AML-193 (cell line): Measurements from ENCODE around the gene OR2T11.
A peak's percentile ranks its signal among the peaks of the same experiment; 100 is the strongest.
"Not testable (repeated sequence)": the region's sequence is repeated elsewhere in the genome, so short reads cannot be mapped to it uniquely, and the experiment has no call there.

ENCODE experiments used
- DNase-seq, 2 experiments: peaks; one replicate each; lab custom pipeline; 2025; lab: John Stamatoyannopoulos, UW

Gene OR2T11, protein sequence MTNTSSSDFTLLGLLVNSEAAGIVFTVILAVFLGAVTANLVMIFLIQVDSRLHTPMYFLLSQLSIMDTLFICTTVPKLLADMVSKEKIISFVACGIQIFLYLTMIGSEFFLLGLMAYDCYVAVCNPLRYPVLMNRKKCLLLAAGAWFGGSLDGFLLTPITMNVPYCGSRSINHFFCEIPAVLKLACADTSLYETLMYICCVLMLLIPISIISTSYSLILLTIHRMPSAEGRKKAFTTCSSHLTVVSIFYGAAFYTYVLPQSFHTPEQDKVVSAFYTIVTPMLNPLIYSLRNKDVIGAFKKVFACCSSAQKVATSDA

DNA sequence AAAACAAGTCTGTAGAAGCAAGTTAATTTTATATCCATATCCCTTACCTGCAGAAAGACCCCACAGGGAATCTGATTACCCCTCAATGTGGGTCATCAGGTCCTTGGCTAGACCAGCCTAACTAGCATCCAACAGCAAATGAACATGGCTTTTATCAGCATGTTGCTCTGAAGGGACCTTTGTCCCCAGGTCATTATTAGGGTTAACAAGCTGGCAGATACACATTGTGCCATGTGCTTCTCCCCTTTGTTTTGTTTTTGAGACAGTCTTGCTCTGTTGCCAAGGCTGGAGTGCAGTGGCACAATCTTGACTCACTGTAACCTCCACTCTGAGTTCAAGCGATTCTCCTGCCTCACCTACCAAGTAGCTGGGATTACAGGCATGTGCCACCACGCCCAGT is at the start of gene OR2T11:
Gene OR2T11, minus strand, starts transcription at position 101 of the 400 bp plus-strand sequence. CDS start 7,963 bp downstream, outside the sequence.
- not testable (repeated sequence) for DNase-seq

DNA sequence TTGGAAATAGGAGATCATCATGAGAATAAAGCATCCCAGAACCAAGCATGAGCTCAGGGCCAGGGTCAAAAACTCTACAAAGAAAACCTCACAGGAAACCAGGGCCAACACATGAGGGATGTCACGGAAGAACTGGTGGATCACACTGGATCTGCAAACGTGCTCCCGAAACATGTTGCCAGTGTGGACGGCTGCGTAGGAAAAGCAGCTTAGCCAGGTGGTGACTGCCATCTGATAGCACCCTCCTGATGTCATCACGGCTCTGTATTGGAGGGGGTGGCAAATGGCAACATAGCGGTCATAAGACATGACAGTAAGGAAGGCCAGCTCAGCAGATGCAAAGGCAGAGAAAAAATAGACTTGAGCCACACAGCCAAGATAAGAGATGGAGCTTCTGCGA is 46.8 kb upstream of the OR2T11 start:
- DNase-seq: no peak

DNA sequence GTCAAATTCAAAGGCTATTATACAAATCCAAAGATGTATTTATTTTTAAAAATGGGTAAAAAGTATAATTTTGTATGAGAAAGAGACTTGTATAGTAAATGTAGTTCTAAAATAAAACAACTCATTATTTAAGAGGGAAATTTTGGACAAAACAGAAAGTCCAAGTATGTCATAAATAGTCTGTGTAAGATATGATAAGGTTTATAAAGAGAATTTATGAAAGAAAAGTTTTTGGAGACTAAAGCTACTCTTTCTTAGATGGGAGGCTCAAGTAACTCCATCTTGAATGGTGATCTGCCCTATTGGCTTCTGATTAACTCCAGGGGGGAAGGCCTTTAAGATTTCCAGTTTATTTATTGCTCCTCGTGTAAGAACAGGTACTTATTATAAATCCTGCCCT is 35.1 kb upstream of the OR2T11 start:
- DNase-seq: no peak

DNA sequence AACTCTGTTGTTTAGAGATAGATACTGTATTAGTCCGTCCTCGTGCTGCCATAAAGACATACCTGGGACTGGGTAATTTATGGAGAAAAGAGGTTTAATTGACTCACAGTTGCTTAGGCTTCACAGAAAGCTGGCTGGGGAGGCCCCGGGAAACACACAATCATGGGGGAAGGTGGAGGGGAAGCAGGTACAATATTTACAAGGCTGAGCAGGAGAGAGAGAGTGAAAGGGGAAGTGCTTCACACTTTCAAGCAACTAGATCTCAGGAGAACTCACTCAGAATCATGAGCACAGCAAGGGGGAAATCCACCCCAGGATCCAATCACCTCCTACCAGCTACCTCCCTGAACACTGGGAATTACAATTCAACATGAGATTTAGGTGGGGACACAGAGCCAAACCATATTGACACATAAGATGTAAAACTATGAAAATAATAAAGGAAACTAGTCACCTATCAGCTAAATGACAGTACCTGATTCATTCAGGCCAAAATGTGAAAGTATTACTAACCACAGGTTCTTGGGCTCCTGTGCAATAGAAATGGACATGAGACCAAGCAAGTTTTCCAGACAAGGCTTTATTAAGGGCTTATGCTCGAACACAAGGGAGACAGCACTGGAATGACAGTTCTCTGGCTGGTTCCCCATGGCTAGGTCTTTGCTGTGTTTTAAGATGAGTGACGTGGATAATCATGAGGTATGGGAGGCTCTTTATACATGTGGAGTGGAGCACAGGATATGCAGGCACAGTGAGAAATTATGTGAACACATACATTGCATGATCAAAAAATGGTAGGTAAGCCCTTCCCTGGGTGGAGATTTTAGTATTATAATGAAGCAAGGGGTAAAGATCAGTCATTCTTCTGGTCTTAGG is 28.8 kb upstream of the OR2T11 start:
- not testable (repeated sequence) for DNase-seq

DNA sequence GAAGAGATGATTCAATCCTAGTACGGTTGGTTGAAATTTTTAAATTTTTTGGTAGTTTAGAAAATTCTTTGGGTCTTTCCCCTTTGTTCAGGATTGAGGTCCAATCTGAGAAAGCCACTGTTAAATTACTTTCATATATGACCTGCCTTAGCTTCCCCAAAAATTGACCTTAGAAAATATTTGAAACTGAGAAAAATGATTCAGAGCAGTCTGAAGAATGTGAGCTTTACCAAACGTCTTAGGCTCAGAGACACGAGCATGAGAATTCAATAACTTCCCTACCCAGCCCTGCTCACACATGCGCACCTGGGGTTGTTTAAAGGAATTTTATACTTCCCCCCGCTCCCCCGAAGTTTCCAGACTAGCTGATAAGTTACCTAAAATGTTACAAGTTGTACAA is 21.9 kb upstream of the OR2T11 start:
- not testable (repeated sequence) for DNase-seq

DNA sequence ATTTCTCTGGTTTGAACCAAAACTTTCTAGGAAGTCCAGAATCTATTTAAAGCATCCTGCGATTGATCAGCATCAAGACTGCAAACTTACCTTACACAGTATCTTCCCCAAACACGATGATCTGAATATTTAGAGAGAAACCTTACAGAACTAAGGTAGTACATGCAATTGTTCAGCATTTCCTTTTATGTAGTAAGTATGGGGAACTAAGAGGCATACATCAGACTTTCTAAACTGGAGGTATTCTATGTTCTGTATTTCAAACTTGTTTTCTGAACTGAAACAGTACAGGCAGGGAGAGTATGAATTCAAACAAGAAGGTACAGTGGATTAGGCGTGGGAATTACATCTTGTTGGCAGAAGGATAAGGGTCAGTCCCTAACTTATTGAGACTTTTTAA is 20.5 kb upstream of the OR2T11 start, which contains the start of gene OR2T27:
Gene OR2T27, minus strand, starts transcription at position 175 of the 400 bp plus-strand sequence. CDS start 4,644 bp downstream, outside the sequence.
- not testable (repeated sequence) for DNase-seq

DNA sequence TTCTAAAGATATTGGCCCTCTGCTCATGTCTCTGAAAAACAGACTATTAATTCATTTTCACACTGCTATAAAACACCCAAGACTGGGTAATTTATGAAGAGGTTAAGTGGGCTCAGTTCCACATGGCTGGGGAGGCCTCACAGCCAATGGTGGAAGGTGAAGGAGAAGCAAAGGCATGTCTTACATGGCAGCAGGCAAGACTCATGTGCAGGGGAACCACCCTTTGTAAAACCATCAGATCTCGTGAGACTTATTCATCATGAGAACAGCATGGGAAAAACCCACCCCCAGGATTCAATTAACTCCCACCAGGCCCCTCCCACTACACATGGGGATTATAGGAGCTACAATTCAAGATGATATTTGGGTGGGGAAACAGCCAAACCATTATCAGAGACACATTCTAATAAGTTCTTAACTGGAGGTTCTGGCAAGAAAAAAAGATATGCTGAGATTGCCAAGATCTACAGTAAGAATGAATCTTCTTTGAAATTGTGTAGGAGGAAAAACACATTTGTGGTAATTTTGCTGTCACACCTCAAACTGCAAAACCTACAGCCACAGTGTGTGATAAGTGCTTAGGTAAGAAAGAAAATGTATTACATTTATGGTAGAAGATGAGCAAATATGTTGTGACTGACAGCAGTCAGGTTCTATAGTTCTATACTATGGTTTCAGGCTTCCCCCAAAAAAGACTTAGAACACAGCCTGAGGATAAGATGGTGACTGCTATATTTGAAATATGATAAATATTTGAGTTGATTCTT is 14.1 kb upstream of the OR2T11 start:
- DNase-seq: not testable (repeated sequence)

DNA sequence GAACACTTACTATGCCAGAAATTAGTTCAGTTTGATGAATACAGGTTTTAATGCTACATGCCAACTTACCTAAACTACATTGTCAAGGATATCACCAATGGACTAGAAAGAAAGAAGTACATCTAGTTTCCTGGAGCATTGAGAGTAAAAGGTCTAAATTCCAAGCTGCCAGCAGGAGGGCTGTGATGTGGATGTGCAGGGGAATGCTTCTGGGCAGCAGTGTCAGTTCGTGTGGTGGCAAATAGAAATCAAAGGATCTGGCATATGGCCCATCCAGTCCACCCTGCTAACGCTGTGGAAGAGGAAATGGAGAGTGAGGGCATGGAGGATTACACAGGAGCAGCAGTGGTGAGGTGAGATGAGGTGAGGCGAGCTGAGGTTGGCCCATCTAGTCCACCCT is 10.3 kb upstream of the OR2T11 start, which contains the start of gene OR2T35:
Gene OR2T35, minus strand, starts transcription at position 101 of the 400 bp plus-strand sequence. CDS start 6,020 bp downstream, outside the sequence.
- DNase-seq: not testable (repeated sequence)

DNA sequence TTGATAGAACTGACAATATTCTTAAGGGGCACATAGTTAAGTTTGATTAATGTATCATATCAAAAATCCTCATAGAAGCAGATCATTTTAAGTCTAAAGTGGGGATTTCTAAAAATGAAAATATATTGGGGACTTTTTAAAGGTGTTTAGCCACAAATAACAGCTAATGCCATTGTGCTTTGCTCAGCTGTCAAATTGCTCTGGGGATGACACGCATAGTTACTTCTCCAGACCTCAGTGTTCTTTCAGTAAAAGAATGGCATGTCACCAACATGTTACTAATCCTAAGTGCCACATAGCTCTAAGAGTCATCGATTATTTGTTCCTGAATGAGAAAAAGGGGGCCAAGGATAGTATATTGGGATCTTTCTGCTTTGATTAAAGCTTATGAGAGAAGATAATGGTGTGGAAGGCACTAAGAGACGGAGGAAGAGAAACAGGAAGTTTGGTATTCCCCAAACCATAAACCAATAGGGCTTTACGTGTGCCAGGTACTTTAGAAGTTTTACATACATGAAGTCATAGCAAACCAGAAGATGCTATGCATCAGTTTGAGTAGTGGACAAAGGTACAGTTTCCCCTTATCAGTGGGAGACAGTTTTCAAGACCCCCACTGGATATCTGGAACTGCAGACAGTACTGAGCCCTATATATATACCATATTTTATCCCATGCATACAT is 8.2 kb upstream of the OR2T11 start:
- DNase-seq: not testable (repeated sequence)

DNA sequence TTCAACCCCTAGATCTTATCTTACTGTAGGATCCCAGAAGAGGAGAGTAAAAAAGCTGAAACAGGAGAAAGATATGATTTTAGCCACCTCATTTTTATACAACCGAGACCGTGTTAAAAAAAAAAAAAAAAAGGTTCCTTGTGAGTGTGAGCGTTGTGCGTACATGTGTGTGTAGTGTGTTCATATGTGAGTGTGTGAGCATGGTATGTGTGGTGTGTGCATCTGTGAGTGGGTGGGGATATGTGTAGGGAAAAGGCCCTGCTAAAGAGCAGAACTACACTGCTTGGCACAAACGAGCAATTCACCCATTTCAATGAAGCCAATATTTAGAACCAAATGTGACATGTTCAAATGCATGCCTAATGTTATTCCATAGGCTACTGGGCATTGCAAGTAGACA is 6.7 kb upstream of the OR2T11 start:
- DNase-seq: not testable (repeated sequence)

DNA sequence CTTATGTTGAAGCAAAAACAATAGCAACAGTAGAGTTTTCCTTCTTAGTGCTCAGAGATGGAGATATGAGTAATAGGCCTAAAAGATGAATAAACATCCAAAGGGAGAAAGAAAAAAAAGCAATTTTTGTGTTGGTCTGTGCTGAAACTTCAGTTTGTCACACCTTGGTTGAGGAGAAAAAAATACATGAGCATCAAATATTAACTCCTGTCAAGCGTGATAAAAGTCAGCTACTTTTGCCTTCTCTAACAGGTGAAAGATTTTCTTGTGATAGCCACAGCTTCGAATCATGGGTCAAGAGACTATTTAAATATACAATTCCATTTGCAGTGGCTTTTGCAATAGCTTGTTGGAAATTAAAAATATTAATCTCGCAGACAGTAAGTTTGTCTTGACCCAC is 6.0 kb upstream of the OR2T11 start:
- DNase-seq: not testable (repeated sequence)

DNA sequence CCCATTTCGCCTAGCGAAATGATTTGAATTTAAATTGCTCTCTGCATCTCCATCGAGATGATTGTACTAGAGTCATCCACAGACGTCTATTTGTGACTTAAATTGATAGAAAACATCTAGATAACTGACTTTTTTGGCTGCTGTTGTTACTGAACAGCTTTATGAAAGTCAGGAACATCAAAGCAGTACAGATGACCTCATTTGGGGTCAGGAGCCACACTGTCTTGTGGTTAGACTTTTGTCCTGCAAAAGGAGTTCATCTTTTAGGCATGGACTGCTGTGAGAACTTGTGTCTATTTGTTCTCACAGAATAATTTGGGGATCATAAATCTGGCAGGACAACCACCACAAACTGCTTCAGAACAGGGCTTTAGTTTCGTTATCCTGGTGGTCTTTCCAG is 4.8 kb upstream of the OR2T11 start:
- DNase-seq: not testable (repeated sequence)

DNA sequence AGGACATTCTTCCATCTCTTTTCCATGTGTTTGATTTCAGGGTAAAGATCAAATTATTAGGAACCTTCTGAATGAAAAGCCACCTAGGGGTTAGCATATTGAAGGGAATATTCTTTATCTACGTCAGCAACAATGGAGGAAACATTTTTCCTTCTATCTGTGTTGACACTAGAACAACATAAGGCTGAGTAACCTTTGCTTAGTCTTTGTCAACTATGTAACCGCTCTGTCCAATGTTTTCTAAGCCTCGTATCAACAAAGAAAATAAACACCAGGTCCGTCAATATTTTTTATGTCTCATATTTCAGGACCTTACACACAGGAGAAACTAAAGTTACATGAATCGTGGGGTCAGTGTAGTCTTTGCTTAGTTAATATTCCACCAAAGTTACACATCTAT is 1.7 kb upstream of the OR2T11 start:
- DNase-seq: not testable (repeated sequence)

DNA sequence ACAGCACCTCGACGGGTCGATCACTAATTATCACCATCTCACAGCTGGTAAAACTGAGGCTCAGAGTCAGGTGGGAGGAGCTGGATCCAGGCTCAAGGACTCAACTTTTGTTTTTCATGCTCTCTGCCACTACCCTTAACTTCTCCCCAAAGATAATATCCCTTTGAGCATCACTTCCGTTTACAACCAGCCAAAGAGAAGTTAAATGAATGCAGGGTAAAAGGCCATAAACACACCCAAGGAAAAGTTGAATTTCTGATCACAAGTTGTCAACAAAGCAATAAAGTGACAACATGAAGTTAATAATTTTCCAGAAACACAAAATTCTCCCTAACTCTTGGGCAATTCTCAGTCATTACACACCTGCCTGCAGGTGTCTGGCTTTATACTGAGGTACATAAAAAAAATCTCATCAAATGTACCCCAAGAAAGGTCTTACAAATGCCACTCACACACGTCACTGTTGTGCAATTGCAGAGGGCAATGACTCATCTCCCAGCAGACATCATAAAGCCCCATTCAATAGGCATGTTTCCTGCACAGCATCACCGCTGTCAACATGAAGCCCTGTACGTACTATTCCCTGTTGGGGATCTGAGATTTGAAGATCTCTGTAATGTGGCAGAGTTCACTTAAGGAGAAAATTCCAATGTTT is 3.4 kb downstream of the OR2T11 start:
- DNase-seq: no peak

DNA sequence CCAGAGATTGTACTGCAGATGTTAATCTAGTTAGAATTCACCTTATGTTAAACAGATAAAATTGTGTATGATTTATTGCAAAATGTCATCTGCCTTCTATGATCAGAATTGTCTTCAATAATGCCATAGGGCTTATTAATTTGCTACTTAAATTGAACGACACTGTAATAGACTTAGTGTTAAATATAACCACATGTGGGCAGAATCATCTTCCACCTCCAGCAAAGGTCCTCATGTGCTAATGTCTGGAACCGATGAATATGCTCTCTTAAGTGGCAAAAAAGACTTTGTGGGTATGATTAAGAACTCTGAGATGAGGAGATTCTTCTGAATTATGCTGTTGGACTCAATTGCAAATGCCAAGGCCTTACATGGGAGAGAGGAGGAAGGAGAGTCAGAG is 4.3 kb downstream of the OR2T11 start:
- no peak for DNase-seq

DNA sequence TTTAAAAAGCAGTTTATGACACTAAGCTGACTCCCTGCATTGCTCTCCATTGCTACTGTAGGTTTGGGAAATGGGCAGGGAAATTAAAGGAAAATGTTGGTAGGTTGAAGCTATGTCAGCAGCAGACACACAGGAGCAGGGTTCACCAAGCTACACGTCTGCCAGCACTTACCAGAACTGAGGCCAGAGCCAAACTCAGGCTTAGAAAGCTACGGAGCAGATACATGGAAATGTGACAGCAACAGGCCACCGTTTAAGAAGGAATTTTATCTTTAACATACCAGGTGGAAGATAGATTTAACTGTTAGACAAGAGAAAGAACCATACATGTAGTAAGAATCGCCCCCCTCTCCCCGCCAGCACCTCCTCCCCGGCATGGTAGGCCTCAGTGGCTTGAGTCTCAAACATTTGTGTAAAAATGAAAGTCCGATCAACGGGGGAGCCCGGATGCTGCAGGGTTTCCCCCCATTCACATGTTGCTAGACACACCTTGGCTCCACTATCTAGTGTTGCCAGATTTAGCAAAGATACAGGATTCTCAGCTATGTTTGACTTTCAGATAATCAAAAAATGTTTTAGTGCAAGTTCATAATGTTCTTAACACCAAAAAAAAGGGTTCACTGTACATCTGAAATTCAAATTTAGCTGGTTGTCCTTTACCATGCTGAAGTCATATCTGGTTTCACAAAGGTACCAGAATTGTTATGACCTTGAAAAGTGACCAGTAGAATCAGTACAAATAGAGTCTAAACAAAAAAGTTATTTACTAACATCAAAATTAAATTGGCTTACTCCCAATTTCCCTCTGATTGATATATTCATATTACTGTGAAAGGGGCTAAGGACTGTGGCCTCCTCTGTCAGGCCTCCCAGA is 6.7 kb downstream of the OR2T11 start:
- no peak for DNase-seq

DNA sequence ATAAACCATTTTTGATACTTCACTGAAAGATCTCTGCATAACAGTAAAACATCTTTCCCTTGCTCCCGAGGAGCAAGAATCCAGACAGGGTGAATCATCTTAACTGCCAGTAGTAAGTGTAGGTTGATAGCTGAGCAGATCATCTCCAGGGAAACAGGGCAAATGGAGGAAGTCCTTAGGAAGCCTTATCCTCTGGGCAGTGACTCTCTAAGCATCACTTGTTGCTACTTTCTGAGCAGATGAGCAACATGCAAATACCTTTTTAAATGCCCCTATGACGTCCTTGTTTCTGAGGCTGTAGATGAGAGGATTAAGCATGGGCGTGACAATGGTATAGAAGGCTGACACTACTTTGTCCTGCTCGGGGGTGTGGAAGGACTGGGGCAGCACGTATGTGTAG is 8.9 kb downstream of the OR2T11 start:
- no peak for DNase-seq

DNA sequence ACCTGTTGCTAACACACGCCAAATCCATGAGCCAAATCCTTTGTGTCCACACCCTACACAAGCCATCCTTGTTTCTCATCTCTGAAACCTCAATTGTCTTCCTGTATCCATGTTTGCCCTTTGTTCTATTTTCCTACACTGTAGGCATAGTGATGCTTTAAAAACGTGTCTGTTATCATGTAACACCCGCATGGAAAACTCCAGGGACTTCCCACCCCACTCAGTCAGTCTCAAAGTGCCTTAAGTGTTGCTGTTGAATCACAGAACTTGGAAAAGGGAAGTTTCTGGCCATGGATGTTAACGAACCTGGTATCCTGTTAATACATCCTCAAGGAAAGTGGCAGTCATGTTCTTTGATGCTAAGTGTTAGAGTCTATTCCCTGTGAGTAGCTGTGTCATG is 9.7 kb downstream of the OR2T11 start:
- no peak for DNase-seq

DNA sequence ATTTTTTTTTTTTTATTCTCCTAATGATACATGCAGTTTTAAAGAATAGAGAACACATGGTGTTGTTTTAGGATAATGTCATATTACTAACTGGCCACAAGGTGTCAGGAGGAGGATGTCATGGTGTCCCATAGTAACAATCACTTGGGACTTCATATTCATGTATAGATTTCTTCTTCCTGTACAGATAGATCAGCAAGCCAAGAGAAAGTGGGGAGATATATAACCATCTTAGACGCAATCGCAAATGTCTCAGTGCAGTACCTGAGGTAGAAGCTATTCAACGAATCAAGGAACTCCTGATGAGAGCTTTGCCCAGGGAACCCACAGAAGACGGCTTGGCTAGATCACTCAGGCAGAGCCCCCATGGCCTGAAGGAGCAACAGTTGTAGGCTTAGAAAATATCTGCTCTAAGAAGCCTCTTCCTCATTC is 12.3 kb downstream of the OR2T11 start:
- DNase-seq: peak; percentile 23 to 26

DNA sequence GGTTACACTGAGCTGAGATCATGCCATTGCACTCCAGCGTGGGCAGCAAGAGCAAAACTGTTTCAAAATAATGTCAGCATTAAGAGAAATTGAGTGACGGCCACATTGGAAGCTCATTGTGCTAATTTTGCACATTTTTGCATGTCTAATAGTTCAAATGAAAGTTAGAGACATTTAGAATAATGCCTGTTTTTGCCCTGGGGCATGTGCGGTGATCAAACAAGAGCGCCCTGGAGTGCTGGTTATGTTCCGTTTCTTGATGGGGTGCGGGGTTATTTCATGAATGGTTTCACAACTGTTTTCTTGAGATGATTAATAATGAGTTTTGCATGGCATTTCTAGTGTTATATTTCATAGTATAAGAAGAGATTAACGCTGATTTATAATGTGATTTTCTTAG is 13.1 kb downstream of the OR2T11 start:
- no peak for DNase-seq
